ENCODE results near the gene EDEM3.
"Not testable (repeated sequence)": the region's sequence is repeated elsewhere in the genome, so short reads cannot be mapped to it uniquely, and the experiment has no call there.

The EDEM3 gene

DNA sequence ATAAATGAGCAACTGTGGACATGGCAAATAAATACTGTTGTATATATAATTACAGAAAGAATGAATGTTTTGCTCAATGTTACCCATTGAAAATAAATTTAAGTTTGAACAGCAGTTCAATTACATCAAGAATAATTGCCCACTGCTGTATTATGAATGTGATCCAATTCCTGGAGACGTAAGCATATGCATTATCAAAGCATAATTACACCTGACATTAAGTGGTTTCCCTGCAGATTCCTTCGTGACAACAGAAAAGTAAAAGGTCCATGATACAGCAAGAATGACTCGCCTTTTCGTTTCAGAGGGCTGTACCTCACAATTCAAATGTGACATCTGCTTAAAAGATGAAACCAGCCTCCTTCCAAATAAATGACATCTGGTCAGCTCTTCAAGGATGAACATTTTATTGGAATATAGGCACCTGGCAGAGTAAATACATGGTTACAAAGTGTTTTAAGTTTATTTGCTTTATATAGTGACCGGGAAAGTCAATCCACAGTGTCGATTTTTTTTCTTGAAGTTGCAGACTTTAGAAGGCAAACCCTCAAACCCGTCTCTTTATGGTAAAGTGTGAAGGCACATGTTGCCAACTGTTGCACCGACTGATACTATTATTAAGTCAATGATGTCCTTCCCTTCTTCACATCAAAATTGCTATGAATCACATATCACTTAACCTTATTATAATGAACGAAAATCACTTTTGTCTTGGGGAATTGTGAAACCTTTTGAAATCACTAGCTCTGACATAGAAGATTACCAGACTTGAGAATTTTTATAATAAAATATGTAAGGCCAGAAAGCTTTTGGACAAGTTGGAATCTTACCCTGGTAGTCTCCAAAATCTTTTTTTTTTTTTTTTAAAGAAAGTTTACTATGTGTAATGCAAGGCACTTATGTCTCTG, 36.2 kb upstream of the EDEM3 start:
- Histone ChIP-seq H3K9me3 (ENCODE audit: severe bottlenecking) (no peaks in the 10 kb centered on the region), H3K27me3 (ENCODE audit: insufficient read depth, poor library complexity, severe bottlenecking) (no peaks in the 10 kb centered on the region), H3K27ac (ENCODE audit: poor library complexity, severe bottlenecking) (no peak overlapping the region), H3K4me1 (ENCODE audit: insufficient read depth, poor library complexity, severe bottlenecking) (peaks cover 18% of the 10 kb centered on the region), H3K36me3 (ENCODE audit: low read depth) (no peaks in the 10 kb centered on the region), H3K4me3 (ENCODE audit: severe bottlenecking) (no peak overlapping the region)
- ATAC-seq (ENCODE audit: low read depth) = no peak
- TF ChIP-seq, protein P1, sequence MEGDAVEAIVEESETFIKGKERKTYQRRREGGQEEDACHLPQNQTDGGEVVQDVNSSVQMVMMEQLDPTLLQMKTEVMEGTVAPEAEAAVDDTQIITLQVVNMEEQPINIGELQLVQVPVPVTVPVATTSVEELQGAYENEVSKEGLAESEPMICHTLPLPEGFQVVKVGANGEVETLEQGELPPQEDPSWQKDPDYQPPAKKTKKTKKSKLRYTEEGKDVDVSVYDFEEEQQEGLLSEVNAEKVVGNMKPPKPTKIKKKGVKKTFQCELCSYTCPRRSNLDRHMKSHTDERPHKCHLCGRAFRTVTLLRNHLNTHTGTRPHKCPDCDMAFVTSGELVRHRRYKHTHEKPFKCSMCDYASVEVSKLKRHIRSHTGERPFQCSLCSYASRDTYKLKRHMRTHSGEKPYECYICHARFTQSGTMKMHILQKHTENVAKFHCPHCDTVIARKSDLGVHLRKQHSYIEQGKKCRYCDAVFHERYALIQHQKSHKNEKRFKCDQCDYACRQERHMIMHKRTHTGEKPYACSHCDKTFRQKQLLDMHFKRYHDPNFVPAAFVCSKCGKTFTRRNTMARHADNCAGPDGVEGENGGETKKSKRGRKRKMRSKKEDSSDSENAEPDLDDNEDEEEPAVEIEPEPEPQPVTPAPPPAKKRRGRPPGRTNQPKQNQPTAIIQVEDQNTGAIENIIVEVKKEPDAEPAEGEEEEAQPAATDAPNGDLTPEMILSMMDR (IDR thresholded peaks at IDR 0.05; ENCODE audit: poor library complexity, severe bottlenecking) = no peak
- no peak for DNase-seq (ENCODE audit: low spot score)

- no peaks in the 10 kb centered on the region for H3K36me3 ChIP-seq (ENCODE audit: low read depth)
- DNase-seq (ENCODE audit: low spot score) = no peak
- H3K4me1 ChIP-seq (ENCODE audit: insufficient read depth, poor library complexity, severe bottlenecking) = peaks cover 18% of the 10 kb centered on the region
- H3K27ac ChIP-seq (ENCODE audit: poor library complexity, severe bottlenecking) = no peak overlapping the region
- H3K27me3 ChIP-seq (ENCODE audit: insufficient read depth, poor library complexity, severe bottlenecking) = no peaks in the 10 kb centered on the region
- no peak for ATAC-seq (ENCODE audit: low read depth)
- H3K4me3 ChIP-seq (ENCODE audit: severe bottlenecking) = no peak overlapping the region
- H3K9me3 ChIP-seq (ENCODE audit: severe bottlenecking) = no peaks in the 10 kb centered on the region
- TF ChIP-seq, protein P1 (IDR thresholded peaks at IDR 0.05; ENCODE audit: poor library complexity, severe bottlenecking) = no peak
Measured at GRCh38 chr1:184789884-184790283, 35.2 kb upstream of the EDEM3 start.

DNA sequence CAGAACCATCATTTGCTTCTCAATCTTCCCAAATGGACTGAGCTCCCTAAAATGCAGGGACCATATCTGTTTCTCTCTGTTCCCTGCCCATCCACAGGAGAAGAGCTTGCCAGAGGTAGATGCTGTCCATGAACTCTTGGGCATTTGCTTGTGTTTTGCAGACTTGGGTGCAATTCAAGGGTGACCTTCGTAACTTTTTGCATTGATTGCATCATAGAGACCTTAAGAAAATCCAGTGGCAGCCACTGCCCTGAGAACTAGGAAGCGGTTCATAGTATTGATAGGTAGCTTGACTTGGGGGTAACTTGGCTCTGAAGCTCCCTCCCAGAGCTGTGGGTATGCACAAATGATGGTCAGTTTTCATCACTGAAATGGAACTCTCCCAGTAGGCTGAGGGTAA, 34.3 kb upstream of the EDEM3 start:
- H3K9me3 ChIP-seq (ENCODE audit: severe bottlenecking) = no peaks in the 10 kb centered on the region
- H3K4me1 ChIP-seq (ENCODE audit: insufficient read depth, poor library complexity, severe bottlenecking) = peaks cover 18% of the 10 kb centered on the region
- no peaks in the 10 kb centered on the region for H3K36me3 ChIP-seq (ENCODE audit: low read depth)
- H3K4me3 ChIP-seq (ENCODE audit: severe bottlenecking) = no peak overlapping the region
- no peak for DNase-seq (ENCODE audit: low spot score)
- no peak for ATAC-seq (ENCODE audit: low read depth)
- no peak overlapping the region for H3K27ac ChIP-seq (ENCODE audit: poor library complexity, severe bottlenecking)
- TF ChIP-seq, protein P1 (IDR thresholded peaks at IDR 0.05; ENCODE audit: poor library complexity, severe bottlenecking) = no peak
- no peaks in the 10 kb centered on the region for H3K27me3 ChIP-seq (ENCODE audit: insufficient read depth, poor library complexity, severe bottlenecking)

GRCh38 chr1:184785529-184785928, 30.9 kb upstream of the EDEM3 start:
- TF ChIP-seq, protein P1 (IDR thresholded peaks at IDR 0.05; ENCODE audit: poor library complexity, severe bottlenecking) = no peak
- Histone ChIP-seq H3K9me3 (ENCODE audit: severe bottlenecking) (peaks cover 2% of the 10 kb centered on the region), H3K36me3 (ENCODE audit: low read depth) (no peaks in the 10 kb centered on the region), H3K27ac (ENCODE audit: poor library complexity, severe bottlenecking) (no peak overlapping the region), H3K27me3 (ENCODE audit: insufficient read depth, poor library complexity, severe bottlenecking) (no peaks in the 10 kb centered on the region), H3K4me1 (ENCODE audit: insufficient read depth, poor library complexity, severe bottlenecking) (no peaks in the 10 kb centered on the region), H3K4me3 (ENCODE audit: severe bottlenecking) (no peak overlapping the region)
- DNase-seq (ENCODE audit: low spot score) (no peak), ATAC-seq (ENCODE audit: low read depth) (no peak)

DNA sequence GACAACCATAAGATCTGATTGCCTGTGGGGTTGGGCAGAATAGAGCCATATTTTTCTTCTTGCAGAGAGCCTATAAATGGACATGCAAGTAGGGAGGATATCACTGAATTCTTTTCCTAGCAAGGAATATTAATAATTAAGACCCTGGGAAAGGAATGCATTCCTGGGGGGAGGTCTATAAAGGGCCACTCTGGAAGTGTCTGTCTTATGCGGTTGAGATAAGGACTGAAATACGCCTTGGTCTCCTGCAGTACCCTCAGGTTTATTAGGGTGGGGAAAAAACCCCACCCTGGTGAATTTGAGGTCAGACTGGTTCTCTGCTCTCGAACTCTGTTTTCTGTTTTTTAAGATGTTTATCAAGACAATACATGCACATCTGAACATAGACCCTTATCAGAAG, 29.1 kb upstream of the EDEM3 start:
- not testable (repeated sequence) for DNase-seq (ENCODE audit: low spot score); H3K9me3 ChIP-seq (ENCODE audit: severe bottlenecking); H3K4me1 ChIP-seq (ENCODE audit: insufficient read depth, poor library complexity, severe bottlenecking); ATAC-seq (ENCODE audit: low read depth); H3K27me3 ChIP-seq (ENCODE audit: insufficient read depth, poor library complexity, severe bottlenecking); H3K36me3 ChIP-seq (ENCODE audit: low read depth); H3K4me3 ChIP-seq (ENCODE audit: severe bottlenecking); H3K27ac ChIP-seq (ENCODE audit: poor library complexity, severe bottlenecking)

Measured in RWPE2 (cell line).